ENCODE data around the gene FBXO21. TPM values are rescaled to one million over a fixed set of nuclear protein-coding genes. Genes with fewer than 3 reads are reported as not detected.
A peak's percentile ranks its signal among the peaks of the same experiment; 100 is the strongest.

The FBXO21 gene
- total and polyA plus RNA-seq, 2 experiments from 2014 or later = 46.3 to 84.2 TPM

GRCh38 chr12:117141097-117141898 is 49.0 kb downstream of the FBXO21 start:
- Histone ChIP-seq H3F3A (replicated peaks; ENCODE audit: low read depth) (no peaks in the 10 kb centered on the region; the same call in 1 of the 2 replicates), H3K36me3 (ENCODE audit: insufficient read depth) (no peaks in the 10 kb centered on the region), H3K4me1 (ENCODE audit: insufficient read depth) (no peaks in the 10 kb centered on the region), H3K9me2 (ENCODE audit: insufficient read depth) (no peaks in the 10 kb centered on the region), H3K27me3 (ENCODE audit: insufficient read depth) (no peaks in the 10 kb centered on the region), H2AFZ (no peak overlapping the region), H4K20me1 (replicated peaks; ENCODE audit: insufficient read depth) (no peaks in the 10 kb centered on the region), H3K4me3 (no peak overlapping the region), H3K4me2 (no peak overlapping the region), H3K27ac (ENCODE audit: low read depth) (no peak overlapping the region), H3K79me2 (replicated peaks; ENCODE audit: insufficient read depth) (no peaks in the 10 kb centered on the region)
- H3K27me3 Mint-ChIP-seq (ENCODE audit: insufficient read depth, low read depth, poor library complexity) = peaks cover 5% of the 10 kb centered on the region
- no peaks in the 10 kb centered on the region for H3K9me3 Mint-ChIP-seq
- peak; percentile 77 for ATAC-seq
- peak; percentile 29 for DNase-seq (ENCODE audit: low spot score)
- peak overlapping the region; percentile 75; the same call in 1 of the 2 replicates for H3K27ac Mint-ChIP-seq
- H3K4me3 Mint-ChIP-seq = no peak overlapping the region
- TF ChIP-seq, protein P1, sequence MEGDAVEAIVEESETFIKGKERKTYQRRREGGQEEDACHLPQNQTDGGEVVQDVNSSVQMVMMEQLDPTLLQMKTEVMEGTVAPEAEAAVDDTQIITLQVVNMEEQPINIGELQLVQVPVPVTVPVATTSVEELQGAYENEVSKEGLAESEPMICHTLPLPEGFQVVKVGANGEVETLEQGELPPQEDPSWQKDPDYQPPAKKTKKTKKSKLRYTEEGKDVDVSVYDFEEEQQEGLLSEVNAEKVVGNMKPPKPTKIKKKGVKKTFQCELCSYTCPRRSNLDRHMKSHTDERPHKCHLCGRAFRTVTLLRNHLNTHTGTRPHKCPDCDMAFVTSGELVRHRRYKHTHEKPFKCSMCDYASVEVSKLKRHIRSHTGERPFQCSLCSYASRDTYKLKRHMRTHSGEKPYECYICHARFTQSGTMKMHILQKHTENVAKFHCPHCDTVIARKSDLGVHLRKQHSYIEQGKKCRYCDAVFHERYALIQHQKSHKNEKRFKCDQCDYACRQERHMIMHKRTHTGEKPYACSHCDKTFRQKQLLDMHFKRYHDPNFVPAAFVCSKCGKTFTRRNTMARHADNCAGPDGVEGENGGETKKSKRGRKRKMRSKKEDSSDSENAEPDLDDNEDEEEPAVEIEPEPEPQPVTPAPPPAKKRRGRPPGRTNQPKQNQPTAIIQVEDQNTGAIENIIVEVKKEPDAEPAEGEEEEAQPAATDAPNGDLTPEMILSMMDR (conservative IDR thresholded peaks at IDR 0.05; ENCODE audit: low read depth in 2 of 2) = no peak
- TF ChIP-seq REST (IDR thresholded peaks at IDR 0.05; ENCODE audit: unreplicated experiment) = no peak
- no peak for TF ChIP-seq JUNB (IDR thresholded peaks at IDR 0.05; ENCODE audit: unreplicated experiment)
- no peak for TF ChIP-seq EZH2 (IDR thresholded peaks at IDR 0.05; ENCODE audit: low read depth, unreplicated experiment)
- TF ChIP-seq POLR2AphosphoS5 (IDR thresholded peaks at IDR 0.05; ENCODE audit: low read depth) = no peak; the same call in 1 of the 2 replicates
- no peak for TF ChIP-seq CREB1 (CRISPR knock-in tag; IDR thresholded peaks at IDR 0.05; ENCODE audit: low read depth)
- no peak for TF ChIP-seq EZH2phosphoT487 (IDR thresholded peaks at IDR 0.05; ENCODE audit: unreplicated experiment)
- no peak for TF ChIP-seq NANOG (IDR thresholded peaks at IDR 0.05; ENCODE audit: borderline replicate concordance)
- TF ChIP-seq ZNF114 (CRISPR knock-in tag; IDR thresholded peaks at IDR 0.05) = no peak
- TF ChIP-seq, protein P2, sequence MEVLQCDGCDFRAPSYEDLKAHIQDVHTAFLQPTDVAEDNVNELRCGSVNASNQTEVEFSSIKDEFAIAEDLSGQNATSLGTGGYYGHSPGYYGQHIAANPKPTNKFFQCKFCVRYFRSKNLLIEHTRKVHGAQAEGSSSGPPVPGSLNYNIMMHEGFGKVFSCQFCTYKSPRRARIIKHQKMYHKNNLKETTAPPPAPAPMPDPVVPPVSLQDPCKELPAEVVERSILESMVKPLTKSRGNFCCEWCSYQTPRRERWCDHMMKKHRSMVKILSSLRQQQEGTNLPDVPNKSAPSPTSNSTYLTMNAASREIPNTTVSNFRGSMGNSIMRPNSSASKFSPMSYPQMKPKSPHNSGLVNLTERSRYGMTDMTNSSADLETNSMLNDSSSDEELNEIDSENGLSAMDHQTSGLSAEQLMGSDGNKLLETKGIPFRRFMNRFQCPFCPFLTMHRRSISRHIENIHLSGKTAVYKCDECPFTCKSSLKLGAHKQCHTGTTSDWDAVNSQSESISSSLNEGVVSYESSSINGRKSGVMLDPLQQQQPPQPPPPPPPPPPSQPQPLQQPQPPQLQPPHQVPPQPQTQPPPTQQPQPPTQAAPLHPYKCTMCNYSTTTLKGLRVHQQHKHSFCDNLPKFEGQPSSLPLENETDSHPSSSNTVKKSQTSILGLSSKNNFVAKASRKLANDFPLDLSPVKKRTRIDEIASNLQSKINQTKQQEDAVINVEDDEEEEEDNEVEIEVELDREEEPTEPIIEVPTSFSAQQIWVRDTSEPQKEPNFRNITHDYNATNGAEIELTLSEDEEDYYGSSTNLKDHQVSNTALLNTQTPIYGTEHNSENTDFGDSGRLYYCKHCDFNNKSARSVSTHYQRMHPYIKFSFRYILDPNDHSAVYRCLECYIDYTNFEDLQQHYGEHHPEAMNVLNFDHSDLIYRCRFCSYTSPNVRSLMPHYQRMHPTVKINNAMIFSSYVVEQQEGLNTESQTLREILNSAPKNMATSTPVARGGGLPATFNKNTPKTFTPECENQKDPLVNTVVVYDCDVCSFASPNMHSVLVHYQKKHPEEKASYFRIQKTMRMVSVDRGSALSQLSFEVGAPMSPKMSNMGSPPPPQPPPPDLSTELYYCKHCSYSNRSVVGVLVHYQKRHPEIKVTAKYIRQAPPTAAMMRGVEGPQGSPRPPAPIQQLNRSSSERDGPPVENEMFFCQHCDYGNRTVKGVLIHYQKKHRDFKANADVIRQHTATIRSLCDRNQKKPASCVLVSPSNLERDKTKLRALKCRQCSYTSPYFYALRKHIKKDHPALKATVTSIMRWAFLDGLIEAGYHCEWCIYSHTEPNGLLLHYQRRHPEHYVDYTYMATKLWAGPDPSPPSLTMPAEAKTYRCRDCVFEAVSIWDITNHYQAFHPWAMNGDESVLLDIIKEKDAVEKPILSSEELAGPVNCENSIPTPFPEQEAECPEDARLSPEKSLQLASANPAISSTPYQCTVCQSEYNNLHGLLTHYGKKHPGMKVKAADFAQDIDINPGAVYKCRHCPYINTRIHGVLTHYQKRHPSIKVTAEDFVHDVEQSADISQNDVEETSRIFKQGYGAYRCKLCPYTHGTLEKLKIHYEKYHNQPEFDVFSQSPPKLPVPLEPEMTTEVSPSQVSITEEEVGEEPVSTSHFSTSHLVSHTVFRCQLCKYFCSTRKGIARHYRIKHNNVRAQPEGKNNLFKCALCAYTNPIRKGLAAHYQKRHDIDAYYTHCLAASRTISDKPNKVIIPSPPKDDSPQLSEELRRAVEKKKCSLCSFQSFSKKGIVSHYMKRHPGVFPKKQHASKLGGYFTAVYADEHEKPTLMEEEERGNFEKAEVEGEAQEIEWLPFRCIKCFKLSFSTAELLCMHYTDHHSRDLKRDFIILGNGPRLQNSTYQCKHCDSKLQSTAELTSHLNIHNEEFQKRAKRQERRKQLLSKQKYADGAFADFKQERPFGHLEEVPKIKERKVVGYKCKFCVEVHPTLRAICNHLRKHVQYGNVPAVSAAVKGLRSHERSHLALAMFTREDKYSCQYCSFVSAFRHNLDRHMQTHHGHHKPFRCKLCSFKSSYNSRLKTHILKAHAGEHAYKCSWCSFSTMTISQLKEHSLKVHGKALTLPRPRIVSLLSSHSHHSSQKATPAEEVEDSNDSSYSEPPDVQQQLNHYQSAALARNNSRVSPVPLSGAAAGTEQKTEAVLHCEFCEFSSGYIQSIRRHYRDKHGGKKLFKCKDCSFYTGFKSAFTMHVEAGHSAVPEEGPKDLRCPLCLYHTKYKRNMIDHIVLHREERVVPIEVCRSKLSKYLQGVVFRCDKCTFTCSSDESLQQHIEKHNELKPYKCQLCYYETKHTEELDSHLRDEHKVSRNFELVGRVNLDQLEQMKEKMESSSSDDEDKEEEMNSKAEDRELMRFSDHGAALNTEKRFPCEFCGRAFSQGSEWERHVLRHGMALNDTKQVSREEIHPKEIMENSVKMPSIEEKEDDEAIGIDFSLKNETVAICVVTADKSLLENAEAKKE (CRISPR knock-in tag; IDR thresholded peaks at IDR 0.05) = no peak
- no peak for TF ChIP-seq STAT1 (IDR thresholded peaks at IDR 0.05; ENCODE audit: unreplicated experiment)
- H3K36me3 Mint-ChIP-seq (ENCODE audit: low read depth) = peaks cover 18% of the 10 kb centered on the region
- peaks cover 7% of the 10 kb centered on the region; the same call in 2 of the 3 replicates for H3K4me1 Mint-ChIP-seq
